CD4-positive, alpha-beta T cell treated with Interferon alpha-2 for 1 hour (primary cell): ENCODE results near the gene TMEM145.
"Not testable (repeated sequence)": the region's sequence is repeated elsewhere in the genome, so short reads cannot be mapped to it uniquely, and the experiment has no call there.

ENCODE experiments used
- DNase-seq, 2 donors: peaks; one replicate each; pipeline ENCODE4 v3.0.0-alpha.2; 2020 to 2022

The TMEM145 gene

DNA sequence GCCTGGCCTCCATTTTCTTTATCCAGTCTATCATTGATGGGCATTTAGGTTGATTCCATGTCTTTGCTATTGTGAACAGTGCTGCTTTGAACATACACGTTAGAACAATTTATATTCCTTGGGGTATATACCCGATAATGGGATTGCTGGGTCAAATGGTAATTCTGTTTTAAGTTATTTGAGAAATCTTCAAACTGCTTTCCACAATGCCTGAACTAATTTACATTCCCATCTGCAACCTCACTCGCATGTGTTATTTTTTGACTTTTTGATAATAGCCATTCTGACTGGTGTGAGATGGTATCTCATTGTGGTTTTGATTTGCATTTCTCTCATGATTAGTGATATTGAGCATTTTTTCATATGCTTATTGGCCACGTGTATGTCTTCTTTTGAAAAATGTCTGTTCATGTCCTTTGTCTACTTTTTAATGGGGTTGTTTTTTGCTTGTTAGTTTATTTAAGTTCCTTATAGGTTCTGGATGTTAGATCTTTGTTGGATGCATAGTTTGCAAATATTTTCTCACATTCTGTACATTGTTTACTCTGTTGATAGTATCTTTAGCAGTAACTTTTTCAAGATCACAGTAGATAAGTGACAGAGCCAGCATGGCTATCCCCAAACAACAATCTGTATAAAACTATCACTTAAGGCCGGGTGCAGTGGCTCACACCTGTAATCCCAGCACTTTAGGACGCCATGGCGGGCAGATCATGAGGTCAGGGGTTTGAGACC is 26.2 kb downstream of the TMEM145 start:
- not testable (repeated sequence) for DNase-seq

DNA sequence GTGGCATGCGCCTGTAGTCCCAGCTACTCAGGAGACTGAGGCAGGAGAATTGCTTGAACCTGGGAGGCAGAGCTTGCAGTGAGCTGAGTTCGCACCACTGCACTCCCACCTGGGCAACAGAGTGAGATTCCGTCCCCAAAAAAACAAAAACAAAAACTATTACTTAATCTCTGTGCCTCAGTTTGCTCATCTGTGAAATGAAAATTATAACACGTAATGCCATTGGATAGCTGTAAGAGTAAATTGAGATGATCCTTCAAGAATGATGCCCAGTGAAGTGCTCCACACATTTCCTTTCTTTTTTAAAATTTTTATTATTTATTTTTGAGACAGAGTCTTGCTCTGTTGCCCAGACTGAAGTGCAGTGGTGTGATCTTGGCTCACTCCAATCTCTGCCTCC is 26.8 kb downstream of the TMEM145 start:
- DNase-seq: not testable (repeated sequence)

GRCh38 chr19:42343344-42344110 is 30.4 kb downstream of the TMEM145 start:
- no peak for DNase-seq

- no peak for DNase-seq
Observed at GRCh38 chr19:42344336-42344893, 31.3 kb downstream of the TMEM145 start.

DNA sequence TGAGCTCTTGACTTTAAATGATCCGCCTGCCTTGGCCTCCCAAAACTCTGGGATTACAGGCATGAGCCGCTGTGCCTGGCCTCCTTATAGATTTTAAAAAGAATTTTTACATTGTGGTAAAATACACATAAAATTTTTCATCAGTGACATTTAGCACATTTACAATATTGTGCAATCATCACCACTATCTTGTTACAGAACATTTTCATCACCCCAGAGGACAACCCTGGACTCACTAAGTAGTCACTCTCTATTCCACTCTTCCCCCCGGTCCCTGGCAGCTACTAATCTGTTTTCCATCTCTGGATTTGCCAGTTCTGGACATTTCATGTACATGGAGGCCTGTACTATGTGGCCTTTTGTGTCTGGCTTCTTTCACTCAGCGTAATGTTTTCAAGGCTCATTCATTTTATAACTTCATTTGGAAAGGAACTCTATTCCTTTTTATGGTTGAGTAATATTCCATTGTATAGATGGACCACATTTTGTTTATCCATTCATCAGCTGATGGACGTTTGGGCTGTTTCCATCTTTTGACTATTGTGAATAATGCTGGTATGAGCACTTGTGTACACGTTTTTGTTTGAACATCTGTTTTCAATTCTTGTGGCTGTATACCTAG is 32.2 kb downstream of the TMEM145 start:
- no peak for DNase-seq

DNA sequence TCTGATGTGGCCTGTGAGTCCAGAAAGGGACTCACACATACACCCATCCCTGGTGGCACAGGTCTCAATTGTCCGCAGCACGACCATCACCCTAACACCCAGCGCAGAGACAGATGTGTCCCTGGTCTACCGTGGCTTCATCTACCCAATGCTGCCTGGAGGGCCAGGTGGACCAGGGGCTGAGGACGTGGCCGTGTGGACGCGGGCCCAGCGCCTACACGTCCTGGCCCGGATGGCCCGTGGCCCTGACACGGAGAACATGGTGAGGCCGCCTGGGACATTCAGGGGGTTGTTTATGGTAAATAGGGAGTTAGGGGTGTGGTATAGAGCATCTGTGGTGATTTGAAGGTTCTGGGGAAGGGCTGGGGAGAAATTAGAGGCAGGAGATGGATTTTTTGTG is 35.1 kb downstream of the TMEM145 start:
- no peak for DNase-seq

DNA sequence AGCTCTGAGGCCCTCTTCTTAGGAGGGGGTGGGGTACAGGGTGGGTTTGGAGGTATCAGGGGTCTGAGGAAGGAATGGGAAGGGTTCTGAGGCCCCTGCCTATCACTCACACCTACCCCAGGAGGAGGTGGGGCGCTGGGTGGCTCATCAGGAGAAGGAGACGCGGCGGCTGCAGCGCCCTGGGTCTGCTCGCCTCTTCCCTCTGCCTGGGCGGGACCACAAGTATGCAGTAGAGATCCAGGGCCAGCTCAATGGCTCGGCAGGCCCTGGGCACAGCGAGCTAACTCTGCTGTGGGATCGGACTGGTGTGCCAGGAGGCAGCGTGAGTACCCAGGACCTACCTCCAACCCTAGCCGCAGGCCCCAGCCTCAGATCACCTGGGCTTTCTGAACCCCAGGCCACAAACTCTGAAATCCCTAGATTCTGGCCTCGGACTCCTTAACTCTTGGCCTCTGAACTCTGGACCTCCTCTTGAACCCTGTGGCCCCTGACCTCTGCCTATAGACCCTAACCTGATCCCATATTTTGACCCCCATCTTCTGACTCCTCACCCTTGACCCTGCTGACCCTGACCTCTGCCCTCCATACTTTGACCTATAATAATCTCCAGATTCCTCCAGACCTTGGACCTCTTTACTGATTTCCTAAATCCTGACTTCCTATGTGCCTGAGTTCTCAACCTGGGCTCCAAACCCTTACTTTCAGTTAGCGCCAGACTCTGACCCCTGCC is 36.4 kb downstream of the TMEM145 start:
- no peak for DNase-seq

DNA sequence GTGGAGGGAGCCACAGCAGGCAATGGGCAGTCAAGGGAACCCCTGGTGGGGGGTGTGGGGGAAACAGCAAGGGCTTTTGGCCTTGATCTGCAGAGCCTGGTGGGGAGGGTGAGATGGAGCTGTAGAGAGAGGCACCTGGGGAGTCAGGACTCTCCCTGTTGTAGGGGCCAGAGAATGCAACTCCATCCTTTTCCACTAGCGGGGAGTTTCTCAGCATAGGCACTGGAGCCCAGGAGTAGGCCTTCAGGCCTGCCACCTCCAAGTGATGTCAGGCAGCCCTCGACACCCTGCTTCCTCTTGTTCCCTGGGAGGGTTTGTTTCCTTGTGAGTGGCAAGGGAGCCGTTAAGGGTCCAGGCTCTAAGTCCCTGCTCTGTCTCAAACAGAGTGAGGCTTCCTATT is 37.3 kb downstream of the TMEM145 start:
- no peak for DNase-seq

GRCh38 chr19:42351079-42351735 is 38.1 kb downstream of the TMEM145 start:
- DNase-seq: no peak

DNA sequence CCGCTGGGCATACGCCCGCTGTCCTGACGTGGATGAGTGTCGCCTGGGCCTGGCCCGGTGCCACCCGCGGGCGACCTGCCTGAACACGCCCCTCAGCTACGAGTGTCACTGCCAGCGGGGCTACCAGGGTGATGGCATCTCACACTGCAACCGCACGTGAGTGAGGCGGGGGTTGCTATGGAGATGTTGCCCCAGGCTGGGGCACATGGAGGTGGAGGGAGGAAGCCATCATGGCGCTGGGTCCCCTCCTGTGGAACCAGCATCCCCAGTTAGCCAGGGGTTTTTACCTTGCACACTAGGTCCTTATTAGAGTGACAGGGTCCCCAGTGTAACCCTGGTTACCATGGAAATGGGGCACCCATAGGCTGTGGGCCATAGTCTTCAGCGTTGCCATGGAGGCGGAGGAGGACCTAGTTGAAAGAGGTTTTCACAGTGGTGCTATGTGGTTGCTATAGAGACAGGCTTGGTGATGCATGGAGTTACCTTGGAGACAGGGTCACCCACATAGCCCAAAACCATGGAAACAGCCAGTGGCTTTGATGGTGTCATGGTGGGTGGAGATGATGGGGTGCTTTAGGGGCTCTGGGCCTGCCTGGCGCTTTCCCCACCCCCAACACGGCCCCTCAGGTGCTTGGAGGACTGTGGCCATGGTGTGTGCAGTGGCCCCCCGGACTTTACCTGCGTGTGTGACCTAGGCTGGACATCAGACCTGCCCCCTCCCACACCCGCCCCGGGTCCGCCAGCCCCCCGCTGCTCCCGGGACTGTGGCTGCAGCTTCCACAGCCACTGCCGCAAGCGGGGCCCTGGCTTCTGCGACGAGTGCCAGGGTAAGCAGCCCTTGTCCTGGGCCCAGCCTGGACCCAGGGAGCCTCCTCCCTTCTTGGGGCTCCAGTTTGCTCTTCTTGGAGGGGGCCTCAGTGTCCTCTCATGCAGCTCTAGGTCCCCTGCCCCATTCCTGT is 39.5 kb downstream of the TMEM145 start:
- DNase-seq: peak; percentile 24 to 29

DNA sequence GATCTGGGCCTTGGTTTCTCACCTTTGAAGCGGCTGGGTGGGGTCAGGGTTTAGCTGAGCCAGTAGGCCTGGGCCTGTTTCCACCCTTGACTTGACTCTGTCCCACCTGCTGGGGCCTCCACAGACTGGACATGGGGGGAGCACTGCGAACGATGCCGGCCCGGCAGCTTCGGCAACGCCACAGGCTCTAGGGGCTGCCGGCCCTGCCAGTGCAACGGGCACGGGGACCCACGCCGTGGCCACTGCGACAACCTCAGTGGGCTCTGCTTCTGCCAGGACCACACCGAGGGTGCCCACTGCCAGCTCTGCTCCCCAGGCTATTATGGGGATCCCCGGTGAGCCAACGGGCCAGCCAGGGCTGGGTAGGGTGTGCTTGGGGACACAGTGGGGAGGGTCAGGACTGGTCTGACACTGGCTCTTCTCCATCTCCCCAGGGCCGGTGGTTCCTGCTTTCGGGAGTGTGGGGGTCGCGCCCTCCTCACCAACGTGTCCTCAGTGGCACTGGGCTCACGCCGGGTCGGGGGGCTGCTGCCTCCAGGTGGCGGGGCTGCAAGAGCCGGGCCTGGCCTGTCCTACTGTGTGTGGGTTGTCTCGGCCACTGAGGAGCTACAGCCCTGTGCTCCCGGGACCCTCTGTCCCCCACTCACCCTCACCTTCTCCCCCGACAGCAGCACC is 40.4 kb downstream of the TMEM145 start:
- no peak for DNase-seq

GRCh38 chr19:42355896-42356295 is 42.8 kb downstream of the TMEM145 start:
- no peak for DNase-seq

DNA sequence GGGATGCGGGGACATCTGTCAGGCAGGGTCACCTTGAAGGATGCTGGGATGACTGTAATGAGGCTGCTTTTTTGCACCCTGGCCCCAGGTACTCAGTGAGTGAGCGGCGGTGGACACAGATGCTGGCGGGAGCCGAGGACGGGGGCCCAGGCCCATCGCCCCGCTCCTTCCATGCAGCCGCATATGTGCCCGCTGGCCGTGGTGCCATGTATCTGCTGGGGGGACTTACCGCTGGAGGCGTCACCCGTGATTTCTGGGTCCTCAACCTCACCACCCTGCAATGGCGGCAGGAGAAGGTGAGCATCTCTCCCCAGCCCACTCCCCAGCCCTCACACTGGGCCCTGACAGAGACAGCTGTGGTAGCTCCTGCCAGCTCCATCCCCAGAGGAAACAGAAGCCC is 43.6 kb downstream of the TMEM145 start:
- DNase-seq: no peak

DNA sequence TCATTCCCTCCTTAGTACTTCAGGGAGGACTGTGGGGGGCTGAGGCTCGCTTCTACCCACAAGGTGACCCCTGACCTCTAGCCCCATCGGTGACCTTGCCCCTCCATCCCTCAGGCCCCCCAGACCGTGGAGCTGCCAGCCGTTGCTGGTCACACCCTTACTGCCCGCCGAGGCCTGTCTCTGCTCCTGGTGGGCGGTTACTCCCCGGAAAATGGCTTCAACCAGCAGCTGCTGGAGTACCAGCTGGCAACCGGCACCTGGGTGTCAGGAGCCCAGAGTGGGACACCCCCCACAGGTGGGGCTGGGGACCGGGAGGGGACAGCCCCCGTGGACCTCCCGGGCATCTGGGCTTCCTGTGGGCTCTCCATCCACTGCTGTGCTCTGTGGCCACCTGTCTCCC is 44.2 kb downstream of the TMEM145 start:
- DNase-seq: no peak

DNA sequence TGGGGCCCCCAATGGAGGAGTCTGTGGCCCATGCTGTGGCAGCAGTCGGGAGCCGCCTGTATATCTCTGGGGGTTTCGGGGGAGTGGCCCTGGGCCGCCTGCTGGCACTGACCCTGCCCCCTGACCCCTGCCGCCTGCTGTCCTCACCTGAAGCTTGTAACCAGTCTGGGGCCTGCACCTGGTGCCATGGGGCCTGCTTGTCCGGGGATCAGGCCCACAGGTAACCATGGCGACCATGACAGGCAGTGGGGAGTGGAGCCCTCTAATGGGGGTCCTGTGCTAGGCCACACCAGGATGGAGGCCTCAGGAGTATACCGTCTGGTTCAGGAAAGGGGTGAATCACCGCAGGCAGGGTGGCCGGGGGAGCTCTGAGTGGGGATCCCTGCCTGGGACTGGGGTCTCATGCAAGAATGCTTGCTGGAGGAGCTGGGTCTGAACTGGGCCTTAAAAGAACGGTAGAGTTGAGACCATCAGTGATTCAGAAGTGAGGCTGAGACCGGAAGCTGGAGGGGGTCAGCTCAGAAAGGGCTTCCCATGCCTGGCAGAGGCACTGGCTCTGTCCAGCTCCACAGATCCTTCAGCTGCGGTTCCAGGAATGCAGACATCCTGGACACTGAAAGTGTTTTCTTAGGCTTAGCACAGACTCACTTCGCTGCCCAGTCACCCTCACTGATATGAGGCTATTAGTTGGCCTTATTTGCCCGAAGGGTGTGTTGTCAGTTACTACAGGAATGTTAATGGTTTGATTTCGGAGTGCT is 47.9 kb downstream of the TMEM145 start:
- DNase-seq: no peak

GRCh38 chr19:42361545-42361910 is 48.4 kb downstream of the TMEM145 start:
- no peak for DNase-seq

DNA sequence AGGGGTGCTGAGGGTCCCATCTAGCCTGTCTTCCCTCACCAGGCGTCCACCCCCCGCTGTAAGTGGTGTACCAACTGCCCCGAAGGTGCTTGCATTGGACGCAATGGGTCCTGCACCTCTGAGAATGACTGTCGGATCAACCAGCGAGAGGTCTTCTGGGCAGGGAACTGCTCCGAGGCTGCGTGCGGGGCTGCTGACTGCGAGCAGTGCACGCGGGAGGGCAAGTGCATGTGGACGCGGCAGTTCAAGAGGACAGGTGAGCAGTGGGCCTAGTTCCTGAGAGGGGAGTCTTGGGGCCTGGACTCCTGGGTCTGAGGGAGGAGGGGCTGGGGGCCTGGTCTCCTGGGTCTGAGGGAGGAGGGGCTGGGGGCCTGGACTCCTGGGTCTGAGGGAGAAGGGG is 49.2 kb downstream of the TMEM145 start:
- no peak for DNase-seq

DNA sequence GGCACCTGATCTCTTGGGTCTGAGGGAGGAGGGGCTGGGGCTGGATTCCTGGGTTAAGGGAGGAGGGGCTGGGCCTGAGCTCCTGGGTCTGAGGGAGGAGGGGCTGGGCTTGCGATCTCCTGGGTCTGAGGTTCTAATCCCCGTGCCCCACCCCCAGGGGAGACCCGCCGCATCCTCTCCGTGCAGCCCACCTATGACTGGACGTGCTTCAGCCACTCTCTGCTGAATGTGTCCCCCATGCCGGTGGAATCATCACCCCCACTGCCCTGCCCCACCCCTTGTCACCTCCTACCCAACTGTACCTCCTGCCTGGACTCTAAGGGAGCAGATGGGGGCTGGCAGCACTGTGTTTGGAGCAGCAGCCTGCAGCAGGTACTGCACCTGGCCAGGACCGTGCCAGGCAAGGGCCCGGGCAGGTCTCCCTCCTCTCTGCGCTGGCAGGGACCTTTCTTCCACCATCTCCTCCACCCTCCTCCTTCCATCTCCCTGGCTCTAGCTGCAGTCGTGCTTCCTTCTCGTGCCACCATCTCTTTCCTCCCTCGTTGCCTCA is 49.9 kb downstream of the TMEM145 start:
- no peak for DNase-seq

- DNase-seq: peak in 1 of 2 donors; percentile 19
Observed at GRCh38 chr19:42363614-42364346, 50.7 kb downstream of the TMEM145 start.
